ENCODE results near the gene RPS6KA4. TPM values are rescaled to one million over a fixed set of nuclear protein-coding genes. Genes with fewer than 3 reads are reported as not detected.

Gene RPS6KA4
- total RNA-seq, 1 experiment from 2014 or later: 15.1 TPM

DNA sequence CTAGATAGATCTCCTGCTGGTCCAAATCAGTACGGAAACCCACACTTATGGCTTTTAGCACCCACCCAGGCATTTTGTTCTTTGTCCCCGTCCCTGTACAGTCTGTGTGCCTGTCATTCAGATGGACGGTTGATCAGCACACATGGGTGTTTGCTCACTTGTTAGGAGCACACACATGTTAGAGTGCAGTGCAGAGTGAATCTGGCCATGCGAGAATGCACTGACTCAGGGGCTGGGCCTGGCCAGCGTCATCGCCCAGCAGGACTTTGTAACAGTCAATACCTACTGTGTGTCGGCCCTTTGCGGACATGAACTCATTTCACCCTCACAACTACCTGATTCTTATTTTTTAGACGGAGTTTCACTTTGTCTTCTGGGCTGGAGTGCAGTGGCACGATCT, 3.4 kb downstream of the RPS6KA4 start:
- no peak for DNase-seq (ENCODE audit: extremely low read depth, low read depth)

GRCh38 chr11:64364435-64364834, 5.5 kb downstream of the RPS6KA4 start:
- DNase-seq (ENCODE audit: extremely low read depth, low read depth): no peak

- DNase-seq (ENCODE audit: extremely low read depth, low read depth): no peak
These were observed 5.9 kb downstream of the RPS6KA4 start for GRCh38 chr11:64364911-64365310.

DNA sequence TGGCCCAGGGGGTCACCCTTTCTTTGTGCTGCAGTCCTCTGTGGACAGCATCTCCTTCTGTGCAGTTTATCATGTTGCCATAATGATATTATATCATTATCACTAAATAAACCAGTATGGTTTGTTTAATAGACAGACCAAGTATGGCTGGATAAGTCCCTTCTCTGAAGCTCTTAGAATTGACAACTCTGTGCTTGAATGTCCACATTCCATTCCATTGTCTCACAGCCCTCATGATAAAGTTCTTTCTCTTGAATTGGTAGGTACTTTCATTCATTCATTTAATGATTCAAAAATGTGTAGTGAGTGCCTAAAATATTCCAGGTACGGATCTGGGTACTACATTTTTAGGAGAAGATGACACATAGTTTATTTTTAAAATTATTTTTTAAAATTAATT, 7.8 kb downstream of the RPS6KA4 start:
- DNase-seq (ENCODE audit: extremely low read depth, low read depth): no peak

DNA sequence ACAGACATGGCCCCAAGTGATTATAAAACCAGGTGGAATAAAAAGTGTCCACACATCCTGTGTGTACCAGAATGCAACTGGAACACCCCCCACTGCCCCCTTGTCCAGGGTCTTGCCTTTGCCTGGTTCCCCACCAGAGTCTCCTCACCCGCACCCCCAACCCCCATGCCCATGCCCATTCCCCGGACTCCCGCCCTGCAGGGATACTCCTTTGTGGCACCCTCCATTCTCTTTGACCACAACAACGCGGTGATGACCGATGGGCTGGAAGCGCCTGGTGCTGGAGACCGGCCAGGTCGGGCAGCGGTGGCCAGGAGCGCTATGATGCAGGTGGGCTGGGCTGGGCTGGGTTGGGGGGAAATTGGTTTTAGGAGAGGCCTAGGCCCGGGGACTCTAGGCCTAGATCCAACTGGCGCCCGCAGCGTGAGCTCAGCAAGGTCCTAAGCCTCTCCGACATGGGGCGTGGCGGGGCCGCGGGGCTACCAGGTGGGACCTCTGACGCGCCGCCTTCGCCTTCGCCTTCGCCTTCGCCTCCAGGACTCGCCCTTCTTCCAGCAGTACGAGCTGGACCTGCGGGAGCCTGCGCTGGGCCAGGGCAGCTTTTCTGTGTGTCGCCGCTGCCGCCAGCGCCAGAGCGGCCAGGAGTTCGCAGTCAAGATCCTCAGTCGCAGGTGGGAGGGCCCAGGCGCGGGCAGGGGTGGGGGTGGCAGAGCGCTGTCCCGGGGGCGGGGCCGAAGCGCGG, 9.1 kb downstream of the RPS6KA4 start:
- DNase-seq (ENCODE audit: extremely low read depth, low read depth): no peak

DNA sequence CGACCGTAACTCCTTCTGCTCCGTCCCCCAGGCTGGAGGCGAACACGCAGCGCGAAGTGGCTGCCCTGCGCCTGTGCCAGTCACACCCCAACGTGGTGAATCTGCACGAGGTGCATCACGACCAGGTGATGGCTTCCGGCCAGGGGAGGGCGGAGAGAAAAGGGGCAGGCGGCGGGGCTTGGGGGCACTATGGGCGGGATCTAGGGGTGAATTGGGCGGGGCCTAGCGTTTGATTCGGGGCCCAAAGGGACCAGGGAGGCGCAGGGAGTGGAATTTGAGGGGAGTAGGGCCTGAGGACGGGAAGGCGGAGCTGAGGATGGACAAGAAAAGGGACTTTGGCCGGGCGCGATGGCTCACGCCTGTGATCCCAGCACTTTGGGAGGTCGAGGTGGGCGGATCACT, 9.7 kb downstream of the RPS6KA4 start:
- no peak for DNase-seq (ENCODE audit: extremely low read depth, low read depth)

DNA sequence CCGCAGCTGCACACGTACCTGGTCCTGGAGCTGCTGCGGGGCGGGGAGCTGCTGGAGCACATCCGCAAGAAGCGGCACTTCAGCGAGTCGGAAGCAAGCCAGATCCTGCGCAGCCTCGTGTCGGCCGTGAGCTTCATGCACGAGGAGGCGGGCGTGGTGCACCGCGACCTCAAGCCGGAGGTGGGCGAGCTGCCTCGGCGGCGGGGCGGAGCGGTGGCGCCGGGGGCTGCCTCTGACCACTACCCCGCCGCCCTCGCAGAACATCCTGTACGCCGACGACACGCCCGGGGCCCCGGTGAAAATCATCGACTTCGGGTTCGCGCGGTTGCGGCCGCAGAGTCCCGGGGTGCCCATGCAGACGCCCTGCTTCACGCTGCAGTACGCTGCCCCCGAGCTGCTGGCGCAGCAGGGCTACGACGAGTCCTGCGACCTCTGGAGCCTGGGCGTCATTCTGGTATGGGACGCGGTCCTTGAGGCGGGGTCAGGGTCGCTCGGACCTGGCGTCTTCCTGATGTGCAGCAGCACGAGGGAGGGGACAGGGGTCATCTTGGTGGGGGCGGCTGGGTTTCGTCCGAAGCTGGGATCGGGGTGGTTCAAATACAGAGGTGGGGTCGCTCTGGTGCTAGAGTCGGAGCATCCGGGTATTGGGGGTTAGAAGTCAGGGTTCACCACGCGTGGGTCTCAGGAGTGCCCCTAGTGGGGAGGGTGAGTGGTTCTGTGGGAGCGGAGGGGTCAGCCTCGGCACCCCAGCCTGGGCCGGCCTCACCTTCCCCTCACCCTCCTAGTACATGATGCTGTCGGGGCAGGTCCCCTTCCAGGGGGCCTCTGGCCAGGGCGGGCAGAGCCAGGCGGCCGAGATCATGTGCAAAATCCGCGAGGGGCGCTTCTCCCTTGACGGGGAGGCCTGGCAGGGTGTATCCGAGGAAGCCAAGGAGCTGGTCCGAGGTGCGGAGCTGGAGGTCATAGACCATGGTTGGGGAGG, 10.8 kb downstream of the RPS6KA4 start:
- DNase-seq (ENCODE audit: extremely low read depth, low read depth): no peak

- DNase-seq (ENCODE audit: extremely low read depth, low read depth): no peak
These were observed 12.2 kb downstream of the RPS6KA4 start for GRCh38 chr11:64371201-64371600.

DNA sequence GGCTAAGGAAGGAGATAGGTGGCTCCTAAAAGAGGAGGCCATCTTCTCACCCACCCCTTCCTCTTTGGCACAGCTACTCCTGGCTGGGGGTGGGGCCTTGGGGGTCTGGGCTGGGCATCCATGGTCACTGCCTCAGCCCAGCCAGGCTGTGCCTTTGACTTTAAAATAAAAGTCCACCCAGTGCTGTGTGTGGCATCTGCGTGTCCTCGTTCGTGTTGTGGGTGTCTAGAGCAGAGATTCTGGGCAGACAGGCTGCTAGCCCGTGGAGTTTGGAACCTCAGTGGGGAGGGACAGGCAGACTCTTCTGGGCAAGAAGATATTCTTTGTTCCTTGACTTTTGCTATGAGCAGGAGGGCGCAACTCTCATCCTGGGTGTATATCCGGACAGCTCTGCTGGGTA, 13.1 kb downstream of the RPS6KA4 start:
- no peak for DNase-seq (ENCODE audit: extremely low read depth, low read depth)

GRCh38 chr11:64372802-64373597, 14.0 kb downstream of the RPS6KA4 start:
- DNase-seq (ENCODE audit: extremely low read depth, low read depth): peak; percentile 44

DNA sequence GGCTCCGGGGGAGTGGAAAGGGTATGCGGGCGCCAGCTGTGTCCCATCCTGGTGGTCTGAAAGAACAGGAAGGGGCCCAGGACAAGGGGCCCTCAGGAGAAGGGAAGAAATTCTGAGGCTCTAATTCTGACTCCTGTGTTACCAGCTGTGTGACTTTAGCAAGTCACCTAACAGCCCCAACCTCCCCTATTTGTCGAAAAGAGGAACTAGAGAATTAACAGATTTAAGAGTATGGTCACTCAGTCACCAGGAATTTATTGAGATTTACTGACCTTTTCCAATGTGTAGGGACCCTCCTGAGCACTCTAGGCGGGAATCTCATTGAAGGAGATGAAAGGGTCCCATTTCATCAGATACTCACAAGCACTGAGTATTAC, 14.6 kb downstream of the RPS6KA4 start:
- no peak for DNase-seq (ENCODE audit: extremely low read depth, low read depth)

DNA sequence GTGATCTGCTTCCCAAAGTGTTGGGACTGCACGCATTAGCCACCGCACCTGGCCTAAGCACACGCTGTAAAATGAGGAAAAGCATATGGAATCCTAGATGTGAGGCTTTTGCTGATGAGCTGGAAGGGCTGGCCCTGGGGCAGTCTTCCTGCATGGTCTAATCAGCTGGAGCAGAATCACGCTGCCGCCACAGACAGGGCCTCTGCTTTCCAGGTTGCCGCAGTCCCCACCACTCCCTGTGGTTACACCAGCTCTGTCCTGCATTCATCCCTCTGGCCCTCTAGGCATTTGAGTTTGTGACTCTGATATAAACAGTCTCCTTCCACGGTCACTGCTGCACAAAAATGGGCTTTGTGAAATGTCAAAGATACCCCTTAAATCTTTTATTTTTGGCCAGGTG, 17.1 kb downstream of the RPS6KA4 start:
- no peak for DNase-seq (ENCODE audit: extremely low read depth, low read depth)

GRCh38 chr11:64378335-64378880, 19.4 kb downstream of the RPS6KA4 start:
- DNase-seq (ENCODE audit: extremely low read depth, low read depth): no peak

- no peak for DNase-seq (ENCODE audit: extremely low read depth, low read depth)
These were observed 20.2 kb downstream of the RPS6KA4 start for GRCh38 chr11:64379160-64379559.

GRCh38 chr11:64379817-64380709, 21.1 kb downstream of the RPS6KA4 start:
- no peak for DNase-seq (ENCODE audit: extremely low read depth, low read depth)

- DNase-seq (ENCODE audit: extremely low read depth, low read depth): no peak
These were observed 22.4 kb downstream of the RPS6KA4 start for GRCh38 chr11:64381350-64381749.

GRCh38 chr11:64382047-64382446, 23.1 kb downstream of the RPS6KA4 start:
- DNase-seq (ENCODE audit: extremely low read depth, low read depth): no peak

GRCh38 chr11:64382586-64382985, 23.6 kb downstream of the RPS6KA4 start:
- DNase-seq (ENCODE audit: extremely low read depth, low read depth): no peak

DNA sequence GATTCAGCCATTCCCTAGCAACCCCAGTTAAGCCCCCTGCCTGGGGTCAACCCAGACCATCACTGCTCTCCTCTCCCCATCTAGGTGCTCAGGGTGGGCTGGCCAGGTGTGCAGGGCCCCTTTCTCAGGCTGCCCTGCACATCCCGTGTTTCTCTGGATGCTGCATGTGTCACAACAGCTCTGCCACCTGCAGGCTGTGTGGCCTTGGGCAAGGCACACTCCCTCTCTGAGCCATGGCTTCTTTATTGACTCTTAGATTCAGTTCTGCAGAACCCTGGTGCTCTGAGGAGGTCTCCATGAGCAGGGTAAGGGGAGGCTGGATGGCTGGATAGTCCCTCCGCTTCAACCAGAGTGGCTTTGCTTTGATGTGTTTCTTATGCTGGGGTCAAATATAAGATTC, 24.6 kb downstream of the RPS6KA4 start:
- no peak for DNase-seq (ENCODE audit: extremely low read depth, low read depth)
